ENCODE measurements around the gene CLEC4E. TPM values are rescaled to one million over a fixed set of nuclear protein-coding genes. Genes with fewer than 3 reads are reported as not detected.

Gene CLEC4E
- total RNA-seq, 1 donor from 2014 or later: 0.19 TPM

- Histone ChIP-seq H3K36me3 (no peaks in the 10 kb centered on the region), H3K9me3 (replicated peaks) (peaks cover 24% of the 10 kb centered on the region), H3K4me1 (no peaks in the 10 kb centered on the region), H3K4me3 (no peak overlapping the region), H3K27me3 (ENCODE audit: low read depth) (no peaks in the 10 kb centered on the region), H3K27ac (replicated peaks) (no peak overlapping the region)
- no peak for DNase-seq
- intact Hi-C loops (cut with micrococcal nuclease): no loop called here
- TF ChIP-seq CTCF (IDR thresholded peaks at IDR 0.05; ENCODE audit: borderline replicate concordance): no peak
Observed at GRCh38 chr12:8561011-8561410, 20.3 kb upstream of the CLEC4E start.

- intact Hi-C loops (cut with micrococcal nuclease): no loop called here
Observed at GRCh38 chr12:8559676-8560075, 19.0 kb upstream of the CLEC4E start.

GRCh38 chr12:8556531-8557097, 15.9 kb upstream of the CLEC4E start:
- Histone ChIP-seq H3K27ac (replicated peaks) (no peak overlapping the region), H3K36me3 (no peaks in the 10 kb centered on the region), H3K4me3 (no peak overlapping the region), H3K9me3 (replicated peaks) (peaks cover under 1% of the 10 kb centered on the region), H3K4me1 (no peaks in the 10 kb centered on the region), H3K27me3 (ENCODE audit: low read depth) (no peaks in the 10 kb centered on the region)
- no peak for DNase-seq
- intact Hi-C loops (cut with micrococcal nuclease): no loop called here
- TF ChIP-seq CTCF (IDR thresholded peaks at IDR 0.05; ENCODE audit: borderline replicate concordance): no peak

More at GRCh38 chr12:8559676-8560075, 19.0 kb upstream of the CLEC4E start:
- no peaks in the 10 kb centered on the region for H3K4me1 ChIP-seq
- H3K27me3 ChIP-seq (ENCODE audit: low read depth): no peaks in the 10 kb centered on the region
- no peaks in the 10 kb centered on the region for H3K36me3 ChIP-seq
- H3K27ac ChIP-seq (replicated peaks): no peak overlapping the region
- no peak overlapping the region for H3K4me3 ChIP-seq
- no peak for DNase-seq
- TF ChIP-seq CTCF (IDR thresholded peaks at IDR 0.05; ENCODE audit: borderline replicate concordance): no peak
- H3K9me3 ChIP-seq (replicated peaks): peaks cover 24% of the 10 kb centered on the region

- no peak overlapping the region for H3K27ac ChIP-seq (replicated peaks)
- no peak overlapping the region for H3K4me3 ChIP-seq
- DNase-seq: no peak
- H3K9me3 ChIP-seq (replicated peaks): no peaks in the 10 kb centered on the region
- TF ChIP-seq CTCF (IDR thresholded peaks at IDR 0.05; ENCODE audit: borderline replicate concordance): no peak
- H3K27me3 ChIP-seq (ENCODE audit: low read depth): no peaks in the 10 kb centered on the region
- no peaks in the 10 kb centered on the region for H3K4me1 ChIP-seq
- intact Hi-C loops (cut with micrococcal nuclease): no loop called here
- H3K36me3 ChIP-seq: no peaks in the 10 kb centered on the region
Observed at GRCh38 chr12:8554451-8555195, 13.9 kb upstream of the CLEC4E start.

GRCh38 chr12:8553088-8553627, 12.5 kb upstream of the CLEC4E start:
- TF ChIP-seq CTCF (IDR thresholded peaks at IDR 0.05; ENCODE audit: borderline replicate concordance): no peak
- no peak overlapping the region for H3K4me3 ChIP-seq
- intact Hi-C loops (cut with micrococcal nuclease): no loop called here
- no peaks in the 10 kb centered on the region for H3K9me3 ChIP-seq (replicated peaks)
- no peaks in the 10 kb centered on the region for H3K27me3 ChIP-seq (ENCODE audit: low read depth)
- H3K27ac ChIP-seq (replicated peaks): no peak overlapping the region
- no peak for DNase-seq
- no peaks in the 10 kb centered on the region for H3K4me1 ChIP-seq
- H3K36me3 ChIP-seq: no peaks in the 10 kb centered on the region
